Stimulated activated naive B cell treated with anti-CD40 and anti-IgM and Interleukin-4, amounts not matched to agents 10 μg/mL and 1 μg/mL and 100 μg/mL, for 72 hours (primary cell): ENCODE results near the gene SUPT20H.

Experiments
- ATAC-seq, 2 donors: fragments of 150-1000 bp; cut with Tn5 transposase; replicated peaks; 2 replicates each; pipeline ENCODE4 v1.10.0; 2021; ENCODE audit warnings: moderate library complexity in 1 of 2
- DNase-seq: peaks from one replicate; pipeline ENCODE4 v3.0.0; 2021
- H3K27ac Mint-ChIP-seq: one replicate; pipeline ENCODE4 v1.8.0; 2022; ENCODE audit warnings: mild to moderate bottlenecking, mixed read lengths
- H3K27me3 Mint-ChIP-seq, 2 donors: one replicate each; pipeline ENCODE4 v1.8.0; 2022; ENCODE audit warnings: mixed read lengths in 2 of 2
- H3K36me3 Mint-ChIP-seq, 2 donors: one replicate each; pipeline ENCODE4 v1.8.0; 2022; ENCODE audit warnings: mixed read lengths in 2 of 2, mild to moderate bottlenecking in 1 of 2
- H3K4me1 Mint-ChIP-seq, 2 donors: one replicate each; pipeline ENCODE4 v1.8.0; 2022; ENCODE audit warnings: mixed read lengths in 2 of 2, mild to moderate bottlenecking in 1 of 2
- H3K4me3 Mint-ChIP-seq, 2 donors: one replicate each; pipeline ENCODE4 v1.8.0; 2022; ENCODE audit warnings: mild to moderate bottlenecking in 2 of 2, mixed read lengths in 2 of 2, moderate library complexity in 1 of 2
- H3K9me3 Mint-ChIP-seq, 2 donors: one replicate each; pipeline ENCODE4 v1.8.0; 2022; ENCODE audit warnings: mixed read lengths in 2 of 2, mild to moderate bottlenecking in 1 of 2

The SUPT20H gene

DNA sequence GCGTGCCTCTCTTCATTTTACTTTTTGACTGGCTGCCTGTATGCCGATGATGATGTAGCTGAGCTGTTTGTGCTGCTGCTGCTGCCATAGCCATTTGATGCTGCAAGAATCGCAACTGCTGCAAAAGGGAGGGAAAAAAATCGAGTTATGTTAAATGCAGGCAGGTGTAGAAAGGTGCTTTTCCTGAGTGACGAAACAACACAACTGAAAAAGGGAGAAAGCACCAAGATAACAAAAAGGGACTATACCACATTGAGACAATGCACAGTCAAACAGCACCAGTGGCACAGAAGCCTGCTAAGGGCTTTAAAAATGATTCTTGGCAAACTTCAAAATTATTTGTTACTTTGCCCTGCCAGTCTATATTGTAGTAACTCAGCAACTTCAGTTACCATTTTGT lies 49.8 kb downstream of the SUPT20H start:
- no peak overlapping the region for H3K4me3 Mint-ChIP-seq
- H3K27ac Mint-ChIP-seq = peak overlapping the region; percentile 53
- no peaks in the 10 kb centered on the region for H3K9me3 Mint-ChIP-seq
- ATAC-seq = no peak
- H3K4me1 Mint-ChIP-seq = peaks cover 0 to 4% of the 10 kb centered on the region in 2 donors
- peaks cover 25 to 40% of the 10 kb centered on the region in 2 donors for H3K36me3 Mint-ChIP-seq
- DNase-seq = no peak
- H3K27me3 Mint-ChIP-seq = no peaks in the 10 kb centered on the region

DNA sequence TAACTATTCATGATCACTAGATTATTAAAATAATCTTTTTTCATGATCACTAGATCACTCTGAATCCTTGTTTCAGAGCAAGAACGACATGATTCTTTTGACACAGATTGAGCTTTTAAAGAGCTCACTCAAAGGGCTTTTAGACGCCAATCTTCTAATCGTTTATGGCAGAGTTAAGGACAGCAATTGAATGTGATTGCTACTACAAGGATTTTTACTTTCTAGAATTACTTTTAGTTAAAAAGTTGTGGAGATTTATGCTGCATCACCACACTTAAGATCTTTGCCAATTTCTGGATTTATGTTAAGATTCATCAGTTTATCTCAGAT lies 57.6 kb downstream of the SUPT20H start:
- no peaks in the 10 kb centered on the region for H3K27me3 Mint-ChIP-seq
- ATAC-seq = no peak

DNA sequence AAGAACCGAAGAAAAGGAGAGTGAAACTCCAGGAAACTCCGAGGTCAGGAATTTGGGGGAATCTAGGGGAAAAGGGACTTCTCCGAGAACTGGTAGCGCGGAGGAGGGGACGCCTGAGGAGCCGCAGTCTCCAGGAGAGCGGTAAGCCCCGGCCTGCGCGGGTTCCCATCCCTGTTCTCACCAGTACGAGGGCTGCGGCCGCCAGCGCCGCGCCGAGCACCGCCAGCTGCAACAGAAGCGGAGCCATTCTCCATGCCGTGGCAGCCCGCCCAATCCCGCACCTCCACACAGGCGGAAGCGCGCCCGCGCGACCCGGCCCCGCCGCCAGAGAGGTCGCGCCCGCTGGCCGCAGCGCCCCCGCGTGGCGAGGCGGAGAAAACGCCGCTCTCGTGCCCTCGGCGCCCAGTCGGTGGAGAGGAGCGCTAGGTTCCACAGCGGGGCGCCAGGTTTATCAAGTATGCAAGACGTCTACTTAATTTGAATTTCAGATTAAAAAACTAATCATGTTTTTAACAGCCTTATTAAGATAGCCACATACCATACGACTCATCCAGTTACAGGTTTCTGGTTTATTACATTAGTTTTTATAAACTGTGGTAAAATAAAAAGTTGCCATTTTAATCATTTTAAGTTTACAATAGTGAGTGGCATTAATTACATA lies 60.3 kb downstream of the SUPT20H start, which contains the start of gene ALG5:
TSS of gene ALG5 (minus strand) at position 287 of the 661 bp plus-strand sequence. CDS start at position 247, 40 bp downstream.
- peak within 1 kb of the TSS; percentile 100 for H3K27ac Mint-ChIP-seq
- no peaks in the 10 kb centered on the region for H3K27me3 Mint-ChIP-seq
- peak; percentile 91 for DNase-seq
- H3K4me3 Mint-ChIP-seq = peak within 1 kb of the TSS; percentile 98 to 100
- peaks cover 19 to 38% of the 10 kb centered on the region in 2 donors for H3K4me1 Mint-ChIP-seq
- H3K9me3 Mint-ChIP-seq = no peaks in the 10 kb centered on the region
- H3K36me3 Mint-ChIP-seq = peaks cover 5 to 14% of the 10 kb centered on the region in 2 donors
- peak; percentile 67 to 72 for ATAC-seq

More for the DNA sequence above, 57.6 kb downstream of the SUPT20H start:
- H3K4me3 Mint-ChIP-seq = peak overlapping the region; percentile 30 to 98
- no peaks in the 10 kb centered on the region for H3K9me3 Mint-ChIP-seq
- no peak for DNase-seq
- H3K4me1 Mint-ChIP-seq = peaks cover 11 to 24% of the 10 kb centered on the region in 2 donors
- H3K27ac Mint-ChIP-seq = peak overlapping the region; percentile 62
- H3K36me3 Mint-ChIP-seq = peaks cover 10 to 13% of the 10 kb centered on the region in 2 donors

DNA sequence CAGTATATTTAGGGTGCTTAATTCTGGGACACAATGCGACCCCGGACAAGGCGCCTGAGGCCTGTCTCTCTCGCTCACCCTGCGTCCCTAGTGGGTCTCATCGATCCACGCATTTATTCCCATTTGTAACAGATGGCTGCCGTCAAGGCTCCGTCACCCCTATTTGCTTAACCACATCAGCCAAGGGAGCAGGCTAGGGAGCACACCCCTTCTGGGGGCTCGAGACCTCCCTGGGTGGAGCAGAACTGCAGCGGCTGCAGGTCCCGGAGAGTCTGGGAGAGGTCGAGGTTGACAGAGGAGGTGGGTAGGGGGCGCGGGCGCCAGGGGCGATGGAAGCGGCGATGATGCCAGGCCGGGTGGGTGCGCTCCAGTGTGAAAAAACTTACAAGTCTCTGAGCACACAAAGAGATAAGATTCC lies 60.9 kb downstream of the SUPT20H start:
- H3K27ac Mint-ChIP-seq = peak overlapping the region; percentile 100
- no peaks in the 10 kb centered on the region for H3K9me3 Mint-ChIP-seq
- DNase-seq = no peak
- H3K36me3 Mint-ChIP-seq = peaks cover 5 to 14% of the 10 kb centered on the region in 2 donors
- no peak for ATAC-seq
- H3K4me1 Mint-ChIP-seq = peaks cover 19 to 38% of the 10 kb centered on the region in 2 donors
- H3K4me3 Mint-ChIP-seq = peak overlapping the region; percentile 98 to 100
- H3K27me3 Mint-ChIP-seq = no peaks in the 10 kb centered on the region

DNA sequence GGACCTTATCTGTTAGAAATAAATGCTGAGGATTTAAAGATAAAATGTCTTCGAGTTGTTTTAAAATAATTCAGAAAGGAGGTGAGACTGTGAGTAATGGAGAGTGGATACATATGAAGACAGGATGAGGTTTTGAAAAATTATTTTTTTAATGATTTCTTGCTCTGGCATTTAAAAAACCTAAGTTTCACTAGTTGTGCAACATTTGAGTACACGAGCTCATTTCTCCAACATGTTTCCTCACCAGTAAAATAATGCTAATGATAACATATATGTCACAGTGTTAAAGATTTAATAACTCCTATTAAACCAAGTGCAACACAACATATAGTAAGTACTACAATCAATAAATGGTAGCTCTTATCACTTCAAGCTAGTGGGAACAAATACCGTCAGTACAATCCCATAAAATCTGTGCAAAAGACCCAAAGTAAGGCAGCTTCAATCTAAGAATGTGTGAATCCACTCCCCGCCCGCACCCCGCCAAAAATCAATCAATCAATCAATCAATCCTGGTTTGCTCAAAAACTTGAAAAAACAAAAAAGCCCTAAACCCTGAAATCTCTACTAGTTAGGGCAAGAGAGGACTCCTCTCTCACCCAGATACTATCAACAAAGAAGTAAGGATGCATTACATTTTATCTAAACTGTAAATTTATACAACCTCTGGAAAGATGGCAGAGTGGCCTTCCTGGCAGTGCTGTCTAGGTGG lies 61.6 kb downstream of the SUPT20H start:
- Mint-ChIP-seq H3K4me3 (peak overlapping the region; percentile 98 to 100), H3K9me3 (no peaks in the 10 kb centered on the region), H3K27me3 (no peaks in the 10 kb centered on the region), H3K36me3 (peaks cover 8 to 17% of the 10 kb centered on the region in 2 donors), H3K4me1 (peaks cover 19 to 38% of the 10 kb centered on the region in 2 donors), H3K27ac (peak overlapping the region; percentile 100)
- DNase-seq = no peak
- no peak for ATAC-seq

DNA sequence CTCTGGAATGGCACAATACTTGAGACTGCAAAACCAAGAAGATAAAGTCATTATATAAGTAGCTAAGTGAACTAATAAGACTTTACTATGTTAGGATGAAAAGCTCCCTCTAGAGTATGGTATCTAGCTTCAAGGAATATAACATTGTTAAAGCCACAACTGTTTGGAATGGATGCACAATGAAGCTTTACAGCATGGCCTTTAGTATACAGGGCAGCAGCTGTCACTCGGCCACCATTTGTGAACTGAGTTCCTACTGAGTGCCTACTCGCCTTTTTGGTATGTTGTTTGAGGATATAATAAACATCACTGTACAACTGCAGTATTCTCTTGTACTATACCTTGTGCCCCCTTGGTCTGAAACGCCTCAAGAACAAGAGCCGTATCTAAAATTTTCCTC lies 67.1 kb downstream of the SUPT20H start:
- Mint-ChIP-seq H3K27ac (no peak overlapping the region), H3K4me3 (no peak overlapping the region), H3K4me1 (peaks cover 11 to 19% of the 10 kb centered on the region in 2 donors), H3K9me3 (no peaks in the 10 kb centered on the region), H3K36me3 (peaks cover 31 to 48% of the 10 kb centered on the region in 2 donors), H3K27me3 (no peaks in the 10 kb centered on the region)
- ATAC-seq = no peak
- DNase-seq = no peak

DNA sequence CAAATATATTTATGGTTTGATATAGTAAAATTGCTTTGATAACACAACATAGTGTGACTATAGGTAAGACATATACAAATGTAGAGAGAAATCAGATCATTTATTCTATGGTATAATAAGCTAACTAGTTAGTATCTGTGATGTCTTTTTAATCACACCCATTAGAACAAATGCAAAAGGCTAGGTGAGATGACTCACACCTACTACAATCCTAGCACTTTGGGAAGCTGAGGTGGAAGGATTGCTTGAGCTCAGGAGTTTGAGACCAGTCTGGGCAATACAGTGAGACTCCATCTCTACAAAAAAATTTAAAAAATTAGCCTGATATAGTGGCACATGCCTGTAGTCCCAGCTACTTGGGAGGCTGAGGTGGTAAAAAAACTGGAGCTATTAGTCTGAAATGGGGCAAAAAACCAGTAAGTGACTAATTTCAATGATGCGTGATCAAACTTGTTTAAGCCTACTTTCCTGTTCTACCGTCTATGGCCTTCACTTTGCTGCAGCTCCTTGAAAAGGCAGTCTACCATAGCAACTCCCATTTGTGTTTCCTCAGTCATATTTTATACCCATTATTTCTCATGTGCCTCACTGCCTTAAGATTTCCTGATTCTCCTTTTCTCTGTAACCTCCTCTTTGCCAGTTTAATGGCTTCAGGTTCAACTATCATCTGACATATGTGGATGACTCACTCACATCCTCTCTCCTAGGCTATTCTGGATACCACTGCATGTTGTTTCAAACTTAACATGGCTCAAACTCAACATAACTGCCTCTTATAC lies 72.8 kb downstream of the SUPT20H start:
- Mint-ChIP-seq H3K4me1 (no peaks in the 10 kb centered on the region), H3K9me3 (no peaks in the 10 kb centered on the region), H3K36me3 (peaks cover 40 to 52% of the 10 kb centered on the region in 2 donors), H3K27me3 (no peaks in the 10 kb centered on the region), H3K4me3 (no peak overlapping the region), H3K27ac (no peak overlapping the region)
- ATAC-seq (no peak), DNase-seq (no peak)

DNA sequence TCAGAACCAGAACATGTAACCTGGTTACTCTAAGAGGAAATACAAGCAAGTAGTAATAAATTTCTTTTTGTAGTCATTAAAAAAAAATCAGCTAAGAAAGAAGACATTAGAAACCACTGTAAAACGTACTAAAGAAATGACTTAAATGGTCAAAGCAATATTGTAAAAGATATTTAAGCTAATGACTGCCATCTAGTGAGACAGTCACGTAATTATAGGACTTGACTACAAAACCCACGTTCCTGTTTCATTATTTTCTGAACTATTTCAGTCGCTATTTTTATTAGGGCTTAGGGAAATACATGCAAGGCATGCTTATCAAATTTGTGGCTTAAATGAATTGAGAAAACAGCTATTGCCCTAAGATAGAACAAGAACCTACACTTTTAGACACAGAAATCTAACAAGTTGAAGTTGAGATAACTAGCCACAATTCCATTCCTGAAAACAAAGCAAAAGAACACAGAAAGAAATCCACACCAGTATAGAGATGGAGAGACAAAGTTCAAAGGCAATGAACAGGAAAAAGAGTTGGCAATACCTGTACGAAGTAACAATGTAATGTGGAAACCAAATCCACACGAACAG lies 78.2 kb downstream of the SUPT20H start:
- peaks cover 17 to 32% of the 10 kb centered on the region in 2 donors for H3K36me3 Mint-ChIP-seq
- H3K9me3 Mint-ChIP-seq = no peaks in the 10 kb centered on the region
- no peak overlapping the region for H3K4me3 Mint-ChIP-seq
- H3K27me3 Mint-ChIP-seq = no peaks in the 10 kb centered on the region
- no peak overlapping the region for H3K27ac Mint-ChIP-seq
- ATAC-seq (peak; percentile 42 to 46), DNase-seq (no peak)
- peaks cover 3 to 5% of the 10 kb centered on the region in 2 donors for H3K4me1 Mint-ChIP-seq

DNA sequence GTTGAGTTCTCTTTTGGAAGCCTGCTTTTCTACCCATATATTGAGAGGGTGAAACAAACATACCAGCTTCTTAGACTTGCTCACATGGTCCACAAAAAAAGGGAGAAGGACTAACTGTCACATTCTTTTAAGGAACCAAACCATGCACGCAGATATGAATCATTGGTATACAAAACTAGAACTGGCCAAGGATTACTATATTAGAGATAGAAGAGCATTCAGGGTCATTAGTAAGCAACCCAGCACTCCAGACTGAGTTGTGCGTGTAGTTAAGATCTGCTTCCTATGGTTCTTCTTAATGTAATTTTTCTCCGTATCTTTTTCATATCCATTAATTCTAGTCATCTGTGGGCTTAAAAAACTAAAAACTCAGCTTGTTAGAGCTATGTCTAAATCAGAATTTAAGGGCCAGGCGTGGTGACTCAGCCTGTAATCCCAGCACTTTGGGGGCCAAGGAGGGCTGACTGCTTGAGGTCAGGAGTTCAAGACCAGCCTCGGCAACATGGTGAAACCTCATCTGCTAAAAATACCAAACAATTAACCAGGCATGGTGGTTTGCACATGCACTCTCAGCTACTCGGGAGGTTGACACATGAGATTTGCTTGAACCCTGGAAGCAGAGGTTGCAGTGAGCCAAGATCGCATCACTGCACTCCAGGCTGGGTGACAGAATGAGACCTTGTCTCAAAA lies 80.0 kb downstream of the SUPT20H start:
- H3K27me3 Mint-ChIP-seq = no peaks in the 10 kb centered on the region
- no peak overlapping the region for H3K4me3 Mint-ChIP-seq
- peaks cover 3 to 5% of the 10 kb centered on the region in 2 donors for H3K4me1 Mint-ChIP-seq
- no peak overlapping the region for H3K27ac Mint-ChIP-seq
- peaks cover 2 to 4% of the 10 kb centered on the region in 2 donors for H3K9me3 Mint-ChIP-seq
- no peak for ATAC-seq
- H3K36me3 Mint-ChIP-seq = peaks cover 19 to 36% of the 10 kb centered on the region in 2 donors
- DNase-seq = no peak

DNA sequence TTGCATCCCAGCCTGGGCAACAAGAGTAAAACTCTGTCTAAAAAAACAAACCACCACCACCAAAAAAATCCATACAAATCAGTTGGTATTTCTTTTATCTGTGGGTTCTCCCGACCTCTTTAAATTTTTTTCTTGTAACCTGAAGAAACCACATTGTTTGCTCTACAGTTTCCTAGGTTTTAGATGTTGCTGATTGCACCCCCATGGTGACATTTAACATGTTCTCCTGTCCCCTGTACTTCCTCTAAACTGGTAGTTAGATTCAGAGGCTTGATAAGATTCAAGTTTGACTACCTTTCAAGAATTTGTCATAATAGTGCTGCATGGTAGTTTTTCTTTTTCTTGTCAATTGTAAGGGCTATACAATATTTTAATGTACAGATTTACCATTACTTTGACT lies 84.3 kb downstream of the SUPT20H start:
- no peak overlapping the region for H3K4me3 Mint-ChIP-seq
- no peak for ATAC-seq
- no peak overlapping the region for H3K27ac Mint-ChIP-seq

DNA sequence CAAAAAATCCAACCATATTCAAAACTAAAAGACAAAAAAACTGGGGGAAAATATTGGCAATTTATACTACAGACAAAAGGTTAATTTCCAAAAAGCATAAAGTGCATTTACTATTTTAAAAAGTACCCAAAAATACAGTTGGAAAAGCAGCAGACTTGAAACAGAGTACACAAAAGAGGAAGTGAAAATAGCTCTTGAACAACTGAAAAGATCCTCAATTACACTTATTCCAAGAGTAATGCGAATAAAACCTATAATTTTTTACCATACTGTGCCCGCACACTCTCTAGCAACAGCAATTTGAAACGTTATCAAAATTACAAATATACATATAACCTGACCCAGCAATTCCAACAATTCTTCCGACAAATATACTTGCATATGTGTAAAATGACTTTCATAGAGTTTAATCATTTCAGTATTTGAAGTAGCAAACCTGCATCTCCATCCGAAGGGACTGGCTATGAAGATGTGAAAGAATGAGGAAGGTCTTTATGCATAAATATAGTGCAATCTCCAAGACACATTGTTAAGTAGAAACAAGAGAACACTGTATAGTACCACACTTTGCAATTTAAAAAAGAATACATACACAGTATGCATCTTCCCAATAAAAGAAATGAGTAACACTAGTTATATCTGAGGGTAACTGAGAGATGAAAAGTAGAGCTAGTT lies 85.7 kb downstream of the SUPT20H start:
- H3K4me3 Mint-ChIP-seq = no peak overlapping the region
- peaks cover 5 to 15% of the 10 kb centered on the region in 2 donors for H3K4me1 Mint-ChIP-seq
- ATAC-seq (peak; percentile 67), DNase-seq (no peak)
- H3K27me3 Mint-ChIP-seq = no peaks in the 10 kb centered on the region
- no peak overlapping the region for H3K27ac Mint-ChIP-seq
- peaks cover 2 to 4% of the 10 kb centered on the region in 2 donors for H3K9me3 Mint-ChIP-seq
- H3K36me3 Mint-ChIP-seq = peaks cover 12 to 22% of the 10 kb centered on the region in 2 donors

More for the DNA sequence above, 84.3 kb downstream of the SUPT20H start:
- Mint-ChIP-seq H3K36me3 (peaks cover 11 to 28% of the 10 kb centered on the region in 2 donors), H3K9me3 (peaks cover 2 to 4% of the 10 kb centered on the region in 2 donors), H3K27me3 (no peaks in the 10 kb centered on the region), H3K4me1 (peaks cover 5 to 15% of the 10 kb centered on the region in 2 donors)
- no peak for DNase-seq

DNA sequence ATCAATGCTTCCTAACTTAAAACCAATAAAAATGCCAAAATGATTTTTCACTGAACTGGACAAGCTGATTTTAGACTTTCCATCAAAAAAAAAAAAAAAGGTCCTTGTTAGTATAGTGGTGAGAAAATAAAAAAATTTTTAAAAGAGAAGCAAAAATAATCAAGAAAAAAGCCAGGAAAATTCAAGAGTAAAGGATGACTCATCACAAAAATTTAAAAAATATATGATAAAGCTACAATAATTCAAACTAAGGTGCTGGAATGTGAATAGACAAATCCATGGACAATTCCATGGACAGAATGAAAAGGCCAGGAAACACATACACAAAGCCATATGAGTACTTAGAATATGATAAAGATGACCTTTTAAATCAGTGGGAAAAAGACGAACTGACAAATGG lies 86.5 kb downstream of the SUPT20H start:
- DNase-seq (no peak), ATAC-seq (no peak)
- Mint-ChIP-seq H3K27ac (no peak overlapping the region), H3K27me3 (no peaks in the 10 kb centered on the region), H3K4me1 (peaks cover 5 to 15% of the 10 kb centered on the region in 2 donors), H3K36me3 (peaks cover 16 to 27% of the 10 kb centered on the region in 2 donors), H3K9me3 (peaks cover 2 to 4% of the 10 kb centered on the region in 2 donors), H3K4me3 (no peak overlapping the region)

DNA sequence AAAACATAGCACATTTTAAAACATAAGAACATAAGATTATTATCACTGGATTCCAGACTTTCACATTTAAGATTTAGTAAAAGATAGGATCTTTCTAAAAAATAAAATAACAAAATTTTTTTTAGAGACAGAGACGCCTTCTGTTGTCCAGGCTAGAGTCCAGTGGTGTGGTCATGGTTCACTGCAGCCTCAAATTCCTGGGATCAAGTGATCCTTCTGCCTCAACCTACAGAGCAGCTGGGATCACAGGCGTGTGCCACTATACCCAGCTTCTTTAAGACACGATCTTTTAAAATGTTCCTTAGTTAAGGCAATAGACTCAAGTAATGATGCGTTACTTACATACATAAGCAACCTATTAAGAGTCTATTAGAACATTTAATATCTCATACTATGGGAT lies 93.1 kb downstream of the SUPT20H start:
- H3K4me1 Mint-ChIP-seq = no peaks in the 10 kb centered on the region
- DNase-seq (no peak), ATAC-seq (no peak)
- no peaks in the 10 kb centered on the region for H3K27me3 Mint-ChIP-seq
- peaks cover 24 to 27% of the 10 kb centered on the region in 2 donors for H3K36me3 Mint-ChIP-seq
- no peak overlapping the region for H3K4me3 Mint-ChIP-seq
- no peak overlapping the region for H3K27ac Mint-ChIP-seq
- H3K9me3 Mint-ChIP-seq = no peaks in the 10 kb centered on the region
